Cardiac muscle cell (in vitro differentiated cells and primary cell): ENCODE measurements around the gene SCN5A. TPM values are rescaled to one million over a fixed set of nuclear protein-coding genes. Genes with fewer than 3 reads are reported as not detected.

Source experiments
- DNase-seq, 2 donors: peaks; one replicate each; pipeline versions ENCODE4 v3.0.0 to v3.0.0-alpha.2; 2010 to 2017; ENCODE audit warnings: low read depth in 1 of 2, low spot score in 1 of 2
- H3K27ac ChIP-seq: fragments of 200-600 bp; sonication (generic); 2 replicates; pipeline ENCODE4 v1.5.1; 2016
- H3K27me3 ChIP-seq: fragments of 200-600 bp; sonication (generic); 2 replicates; pipeline ENCODE4 v1.6.0; 2016; ENCODE audit warnings: control low read depth
- H3K36me3 ChIP-seq: fragments of 200-600 bp; sonication (generic); 2 replicates; pipeline ENCODE4 v1.5.1; 2016; ENCODE audit warnings: control low read depth
- H3K4me1 ChIP-seq: fragments of 200-600 bp; sonication (generic); 2 replicates; pipeline ENCODE4 v1.8.1; 2017; ENCODE audit warnings: low read depth, mild to moderate bottlenecking, mixed run types
- H3K4me3 ChIP-seq: fragments of 200-600 bp; sonication (generic); 2 replicates; pipeline ENCODE4 v1.5.1; 2016; ENCODE audit warnings: mild to moderate bottlenecking
- H3K9me3 ChIP-seq: fragments of 200-600 bp; sonication (generic); 2 replicates; pipeline ENCODE4 v1.5.1; 2017; ENCODE audit warnings: low read depth, mild to moderate bottlenecking, control low read depth
- polyA plus RNA-seq: library from polyadenylated mRNA; unstranded; fragments of >200 nt; fragmentation: Nextera tagmentation; extraction: Ambion mirVana; gene quantifications from 2 replicates; pipeline ENCODE4 v1.2.1, GENCODE V29; 2016
- total RNA-seq: library from RNA; depleted of rRNA; stranded (reverse); fragments of >200 nt; gene quantifications from 2 replicates; pipeline ENCODE4 v1.2.3, GENCODE V29; 2016
- TF ChIP-seq, protein P1 (sequence below): IDR thresholded peaks from 2 replicates; pipeline ENCODE4 v1.5.1; 2012; ENCODE audit warnings: low read depth, mild to moderate bottlenecking, low read length

The SCN5A gene
- total and polyA plus RNA-seq, 2 experiments from 2014 or later = 3.1 to 9.3 TPM

DNA sequence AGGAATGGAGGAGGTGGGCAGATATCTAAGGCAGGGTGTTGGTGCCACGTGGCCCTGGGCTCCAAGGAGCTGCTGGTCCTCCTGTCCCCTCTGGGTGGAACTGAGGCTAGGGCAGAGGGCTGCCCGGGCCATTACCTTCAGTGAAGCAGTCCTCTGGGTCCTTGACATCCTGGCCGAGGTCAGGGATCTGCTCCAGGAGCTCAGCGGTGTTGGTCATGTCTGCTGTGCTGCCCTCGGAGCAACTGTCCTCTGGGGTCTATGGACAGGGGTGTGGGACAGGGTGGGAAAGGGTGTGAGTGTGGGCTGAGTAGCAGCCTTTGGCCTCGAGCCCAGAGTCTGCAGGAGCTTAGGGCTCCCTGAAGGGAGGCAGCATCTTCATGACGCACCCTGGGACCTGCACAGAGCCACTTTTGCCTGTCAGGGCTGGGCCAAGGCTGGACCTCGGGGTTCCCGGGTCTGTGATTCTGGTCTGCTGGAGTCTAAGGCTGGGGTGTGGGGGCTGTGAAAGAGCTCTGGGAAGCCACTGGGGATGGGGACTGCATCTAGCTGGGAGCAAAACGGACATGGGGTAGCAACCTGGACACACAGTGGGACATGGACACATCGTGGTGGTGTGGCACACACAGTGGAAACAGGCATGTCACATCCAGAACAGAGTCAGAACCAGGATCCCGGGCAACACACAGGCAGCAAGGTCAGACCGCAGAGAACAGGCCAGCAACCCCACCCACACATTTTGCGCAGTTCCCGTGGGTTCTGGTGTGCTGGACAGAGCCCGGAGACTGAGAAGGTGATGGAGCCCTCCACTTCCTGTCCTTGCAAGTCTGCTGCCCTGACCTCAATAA lies 72.7 kb downstream of the SCN5A start:
- Histone ChIP-seq H3K27ac (no peak overlapping the region), H3K9me3 (no peaks in the 10 kb centered on the region), H3K27me3 (peaks cover 2% of the 10 kb centered on the region), H3K36me3 (no peaks in the 10 kb centered on the region), H3K4me1 (peaks cover 29% of the 10 kb centered on the region), H3K4me3 (no peak overlapping the region)
- TF ChIP-seq, protein P1, sequence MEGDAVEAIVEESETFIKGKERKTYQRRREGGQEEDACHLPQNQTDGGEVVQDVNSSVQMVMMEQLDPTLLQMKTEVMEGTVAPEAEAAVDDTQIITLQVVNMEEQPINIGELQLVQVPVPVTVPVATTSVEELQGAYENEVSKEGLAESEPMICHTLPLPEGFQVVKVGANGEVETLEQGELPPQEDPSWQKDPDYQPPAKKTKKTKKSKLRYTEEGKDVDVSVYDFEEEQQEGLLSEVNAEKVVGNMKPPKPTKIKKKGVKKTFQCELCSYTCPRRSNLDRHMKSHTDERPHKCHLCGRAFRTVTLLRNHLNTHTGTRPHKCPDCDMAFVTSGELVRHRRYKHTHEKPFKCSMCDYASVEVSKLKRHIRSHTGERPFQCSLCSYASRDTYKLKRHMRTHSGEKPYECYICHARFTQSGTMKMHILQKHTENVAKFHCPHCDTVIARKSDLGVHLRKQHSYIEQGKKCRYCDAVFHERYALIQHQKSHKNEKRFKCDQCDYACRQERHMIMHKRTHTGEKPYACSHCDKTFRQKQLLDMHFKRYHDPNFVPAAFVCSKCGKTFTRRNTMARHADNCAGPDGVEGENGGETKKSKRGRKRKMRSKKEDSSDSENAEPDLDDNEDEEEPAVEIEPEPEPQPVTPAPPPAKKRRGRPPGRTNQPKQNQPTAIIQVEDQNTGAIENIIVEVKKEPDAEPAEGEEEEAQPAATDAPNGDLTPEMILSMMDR = no peak
- DNase-seq = no peak

DNA sequence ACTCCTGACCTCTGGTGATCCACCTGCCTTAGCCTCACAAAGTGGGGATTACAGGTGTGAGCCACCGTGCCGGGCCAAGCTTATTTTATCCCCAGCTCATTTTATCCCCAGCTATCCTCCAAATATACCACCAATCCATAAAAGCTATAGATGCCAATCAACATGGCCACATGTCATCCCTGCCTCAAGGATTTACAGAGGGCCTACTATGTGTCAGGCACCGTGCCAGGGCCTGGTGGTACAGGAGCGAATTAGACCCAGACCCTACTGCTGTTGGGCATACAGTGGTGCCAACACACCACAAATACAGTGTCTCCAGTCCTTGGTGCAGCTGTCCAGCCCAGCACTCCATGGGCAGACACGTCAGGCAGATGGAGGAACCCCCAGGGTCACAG lies 73.4 kb downstream of the SCN5A start:
- no peak for DNase-seq
- H3K4me3 ChIP-seq = no peak overlapping the region
- no peak overlapping the region for H3K27ac ChIP-seq
- peaks cover 2% of the 10 kb centered on the region for H3K27me3 ChIP-seq
- TF ChIP-seq, protein P1 = no peak
- no peaks in the 10 kb centered on the region for H3K9me3 ChIP-seq
- peaks cover 29% of the 10 kb centered on the region for H3K4me1 ChIP-seq
- no peaks in the 10 kb centered on the region for H3K36me3 ChIP-seq

DNA sequence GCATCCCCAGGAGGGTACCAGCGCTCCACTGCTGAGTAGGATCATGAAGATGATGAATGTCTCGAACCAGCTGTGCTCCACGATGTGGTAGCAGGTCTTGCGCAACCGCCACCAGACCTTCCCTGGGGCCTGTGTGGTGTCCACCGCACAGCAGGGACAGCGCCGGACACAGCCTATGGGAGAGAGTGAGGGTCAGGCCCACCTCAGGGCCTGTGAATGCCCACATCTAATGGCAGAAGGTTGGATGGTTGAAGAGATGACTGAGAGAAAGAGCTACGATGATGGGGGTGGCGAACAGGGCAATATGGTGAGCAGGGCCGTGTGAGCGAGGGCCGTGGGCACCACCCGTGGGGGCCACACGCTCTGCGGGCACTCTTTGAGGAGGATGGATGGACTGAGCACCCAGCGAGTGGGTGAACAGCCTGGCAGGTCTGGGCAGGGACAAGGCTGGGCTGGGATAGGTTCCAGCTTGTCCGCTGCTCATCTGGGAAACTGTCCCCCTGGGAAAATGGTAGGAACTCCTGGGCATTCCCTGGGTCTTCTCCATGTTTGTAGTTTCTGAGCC lies 74.1 kb downstream of the SCN5A start:
- TF ChIP-seq, protein P1 = no peak
- no peak for DNase-seq
- no peaks in the 10 kb centered on the region for H3K36me3 ChIP-seq

DNA sequence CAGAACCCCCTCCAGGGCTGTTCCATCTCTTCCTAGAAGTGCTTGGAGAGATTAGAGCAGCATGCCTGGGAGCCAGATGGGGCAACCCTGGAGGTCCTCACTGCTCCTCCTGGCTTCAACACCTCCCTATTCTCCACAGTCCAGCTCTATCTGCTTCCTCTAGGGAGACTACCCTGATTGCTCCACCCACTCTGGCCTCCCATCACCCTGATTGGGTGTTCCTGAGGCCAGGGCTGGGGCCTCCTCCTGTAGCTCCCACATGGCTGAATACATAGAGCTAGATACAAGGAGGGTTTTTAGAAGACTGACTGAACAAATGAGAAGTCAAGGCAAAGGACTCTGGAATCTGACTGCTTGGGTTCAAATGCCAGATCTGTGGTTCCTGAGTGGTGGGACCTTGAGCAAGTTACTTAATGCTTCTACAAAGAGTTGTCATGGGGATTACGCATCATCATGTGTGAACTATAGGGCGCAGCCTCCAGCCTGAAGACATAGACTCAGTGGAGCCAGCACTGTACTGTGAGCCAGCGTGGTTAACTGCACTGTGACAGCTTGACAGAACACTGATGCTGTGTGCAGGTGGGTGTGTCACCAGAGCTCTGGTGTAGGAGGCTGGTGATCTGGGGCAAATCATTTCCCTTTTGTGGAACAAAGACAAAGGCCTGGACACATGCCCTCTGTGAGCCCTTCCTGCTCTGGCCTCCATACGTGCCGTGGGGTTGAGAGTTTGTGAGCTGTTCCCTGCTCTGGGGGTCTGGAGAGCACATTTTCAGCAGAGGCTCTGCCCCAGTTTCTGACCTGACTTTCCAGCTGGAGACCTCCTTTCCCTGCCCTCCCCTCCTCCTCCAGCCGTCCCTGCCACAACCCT lies 74.8 kb downstream of the SCN5A start:
- no peak overlapping the region for H3K27ac ChIP-seq
- no peaks in the 10 kb centered on the region for H3K9me3 ChIP-seq
- H3K4me3 ChIP-seq = no peak overlapping the region
- no peaks in the 10 kb centered on the region for H3K36me3 ChIP-seq
- H3K27me3 ChIP-seq = peaks cover 2% of the 10 kb centered on the region
- peak; percentile 13 to 27 for DNase-seq
- TF ChIP-seq, protein P1 = no peak
- H3K4me1 ChIP-seq = peaks cover 14% of the 10 kb centered on the region

More for the DNA sequence above, 74.1 kb downstream of the SCN5A start:
- peaks cover 2% of the 10 kb centered on the region for H3K27me3 ChIP-seq
- H3K27ac ChIP-seq = no peak overlapping the region
- no peaks in the 10 kb centered on the region for H3K9me3 ChIP-seq
- H3K4me3 ChIP-seq = no peak overlapping the region
- peaks cover 21% of the 10 kb centered on the region for H3K4me1 ChIP-seq

DNA sequence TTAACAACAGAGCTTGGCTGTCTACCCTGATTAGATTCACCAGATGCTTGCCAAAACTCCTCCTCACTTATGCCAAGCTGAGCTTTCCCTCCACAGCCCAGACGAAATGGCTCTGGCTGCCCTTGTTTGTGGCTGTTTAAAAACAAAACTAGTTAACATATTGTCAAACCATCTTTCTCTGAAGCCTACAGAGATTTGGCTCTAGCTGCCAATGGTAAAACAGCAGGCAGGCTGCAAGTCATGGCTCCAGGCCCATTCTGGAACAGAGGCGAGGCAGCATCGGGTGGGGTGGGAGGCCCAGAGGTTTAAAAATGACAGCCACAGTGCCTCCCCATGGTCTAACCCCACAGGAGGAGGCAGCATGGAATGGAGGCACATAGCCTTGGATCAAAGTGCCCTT lies 75.9 kb downstream of the SCN5A start:
- TF ChIP-seq, protein P1 = no peak
- Histone ChIP-seq H3K36me3 (no peaks in the 10 kb centered on the region), H3K27ac (no peak overlapping the region), H3K4me3 (no peak overlapping the region), H3K9me3 (no peaks in the 10 kb centered on the region), H3K4me1 (peaks cover 6% of the 10 kb centered on the region), H3K27me3 (peaks cover 2% of the 10 kb centered on the region)
- no peak for DNase-seq
